Adrenal gland (tissue), 12 donors: ENCODE measurements around the gene CXCL12. TPM values are rescaled to one million over a fixed set of nuclear protein-coding genes. Genes with fewer than 3 reads are reported as not detected.

Experiments used
- DNase-seq, 7 donors: peaks; one replicate each; pipeline ENCODE4 v3.0.0-alpha.2; 2019 to 2020
- H3K27ac ChIP-seq, 5 donors: fragments of 200-600 bp; sonication (generic) in 4 of 5; 1 replicate in 3 of 5; 2 replicates in 2 of 5; pipeline versions ENCODE4 v1.5.1 to v1.8.0; 2016 to 2020; ENCODE audit warnings: mild to moderate bottlenecking in 1 of 5
- H3K27me3 ChIP-seq: fragments of 200-600 bp; 2 replicates; pipeline ENCODE4 v1.8.0; 2021
- H3K36me3 ChIP-seq, 2 donors: fragments of 200-600 bp; replicated peaks in 1 of 2; 1 replicate in 1 of 2; 2 replicates in 1 of 2; pipeline versions ENCODE4 v1.5.1 to v1.8.0; 2018 to 2022
- H3K4me1 ChIP-seq, 2 donors: fragments of 200-600 bp; replicated peaks in 1 of 2; 1 replicate in 1 of 2; 2 replicates in 1 of 2; pipeline versions ENCODE4 v1.5.1 to v1.8.0; 2018 to 2021
- H3K4me3 ChIP-seq, 4 donors: fragments of 200-600 bp; sonication (generic) in 3 of 4; one replicate each; pipeline ENCODE4 v1.5.1; 2016 to 2018
- H3K9me3 ChIP-seq, 3 donors: fragments of 200-600 bp; sonication (generic) in 1 of 3; replicated peaks in 1 of 3; 1 replicate in 2 of 3; 2 replicates in 1 of 3; pipeline versions ENCODE4 v1.5.1 to v1.8.0; 2016 to 2021
- CTCF ChIP-seq, 6 experiments: fragments of 450-650 bp in 4 of 6; fragments of 200-600 bp in 2 of 6; sonication (generic) in 1 of 6; IDR thresholded peaks; 1 replicate in 5 of 6; 2 replicates in 1 of 6; pipeline versions ENCODE4 v1.5.1 to v1.8.0; 2016 to 2021; ENCODE audit warnings: antibody characterized with exemption in 6 of 6, mild to moderate bottlenecking in 2 of 6, moderate library complexity in 1 of 6
- POLR2A ChIP-seq, 2 donors: fragments of 450-650 bp; IDR thresholded peaks; one replicate each; pipeline ENCODE4 v1.6.1; 2017; ENCODE audit warnings: antibody characterized with exemption in 2 of 2, mild to moderate bottlenecking in 2 of 2, moderate library complexity in 1 of 2
- WGBS, 4 donors: extraction: QIAGEN DNeasy Blood & Tissue Kit in 2 of 4; methylation state at CpG; one replicate each; pipeline versions ENCODE4 v1.1.5 to v1.1.7; 2013 to 2017; 5-methylcytosine and 5-hydroxymethylcytosine counted together
- intact Hi-C, 2 donors: fragments of 100-400 bp; cut with DNase I; formaldehyde crosslinking; loops; one replicate each; pipeline versions ENCODE4 v1.14.1 to v1.15.0; 2022 to 2023
- polyA plus RNA-seq, 3 donors: library from polyadenylated mRNA; stranded (reverse); fragments of 200-250 nt in 2 of 3; fragments of 350-450 nt in 1 of 3; fragmentation: Illumina TruSeq in 1 of 3; extraction: RNeasy Lipid Tissue Mini Kit (QIAGEN cat#74804) in 1 of 3; gene quantifications; one replicate each; pipeline ENCODE4 v1.2.3, GENCODE V29; 2013 to 2014
- total RNA-seq, 9 donors: library from RNA; depleted of rRNA in 4 of 9; stranded (reverse); fragments of >200 nt in 4 of 9; fragments of 120-200 nt in 1 of 9; fragmentation: NEBNext Ultra II Directional in 1 of 9; extraction: Animal tissue kit (Norgen Biotek cat#: 25700) in 1 of 9; gene quantifications; one replicate each; pipeline versions ENCODE4 v1.1.0 to v1.2.4, GENCODE V29; 2013 to 2023
- donor health status: healthy with polysubstance abuse.
- donor health status: Bipolar disorder and iron deficiency.
- donor health status: DM: yes; HTN: yes; CAD: no.
- donor health status: DM: no; HTN: no; CAD: no.
- donor health status: DM: no; HTN: no; CAD: no.
- donor health status: DM: yes; HTN: yes; CAD: no.

CXCL12 gene
- total and polyA plus RNA-seq, 12 donors: 17.5 to 193 (median 66.1) TPM

GRCh38 chr10:44394696-44395381, 9.9 kb upstream of the CXCL12 start:
- Histone ChIP-seq H3K4me1 (no peaks in the 10 kb centered on the region), H3K4me3 (no peak overlapping the region), H3K36me3 (no peaks in the 10 kb centered on the region), H3K27me3 (no peaks in the 10 kb centered on the region), H3K27ac (no peak overlapping the region), H3K9me3 (no peaks in the 10 kb centered on the region)
- WGBS, 4 donors: 77 to 96% (median 87%) methylated on average over 4 of the region's 4 CpGs
- TF ChIP-seq CTCF (IDR thresholded peaks at IDR 0.05) (no peak), POLR2A (IDR thresholded peaks at IDR 0.05) (no peak)
- peak in 1 of 7 donors; percentile 6 for DNase-seq
- intact Hi-C loops: no loop called here

GRCh38 chr10:44393834-44394547, 9.1 kb upstream of the CXCL12 start:
- Histone ChIP-seq H3K27me3 (no peaks in the 10 kb centered on the region), H3K4me1 (no peaks in the 10 kb centered on the region), H3K9me3 (no peaks in the 10 kb centered on the region), H3K27ac (no peak overlapping the region), H3K4me3 (no peak overlapping the region), H3K36me3 (no peaks in the 10 kb centered on the region)
- no peak for TF ChIP-seq POLR2A (IDR thresholded peaks at IDR 0.05)
- no peak for TF ChIP-seq CTCF (IDR thresholded peaks at IDR 0.05)
- intact Hi-C loops: no loop called here
- 83 to 95% (median 92%) methylated on average over 5 of the region's 5 CpGs for WGBS, 4 donors
- DNase-seq: peak in 2 of 7 donors; percentile 5 to 21

GRCh38 chr10:44393051-44393630, 8.2 kb upstream of the CXCL12 start:
- peak in 1 of 7 donors; percentile 13 for DNase-seq
- Histone ChIP-seq H3K4me3 (no peak overlapping the region), H3K9me3 (no peaks in the 10 kb centered on the region), H3K27me3 (no peaks in the 10 kb centered on the region), H3K4me1 (no peaks in the 10 kb centered on the region), H3K27ac (no peak overlapping the region), H3K36me3 (no peaks in the 10 kb centered on the region)
- WGBS, 4 donors: 48 to 78% (median 69%) methylated on average over 5 to 7 of the region's 7 CpGs
- intact Hi-C loops: no loop called here
- TF ChIP-seq CTCF (IDR thresholded peaks at IDR 0.05): no peak
- no peak for TF ChIP-seq POLR2A (IDR thresholded peaks at IDR 0.05)

GRCh38 chr10:44392420-44392819, 7.5 kb upstream of the CXCL12 start:
- no peak for DNase-seq
- H3K36me3 ChIP-seq: no peaks in the 10 kb centered on the region
- H3K27ac ChIP-seq: no peak overlapping the region
- 71 to 91% (median 84%) methylated on average over 3 of the region's 3 CpGs for WGBS, 4 donors
- no peak for TF ChIP-seq CTCF (IDR thresholded peaks at IDR 0.05)
- no peak for TF ChIP-seq POLR2A (IDR thresholded peaks at IDR 0.05)
- H3K4me1 ChIP-seq: no peaks in the 10 kb centered on the region
- no peaks in the 10 kb centered on the region for H3K27me3 ChIP-seq
- no peaks in the 10 kb centered on the region for H3K9me3 ChIP-seq
- H3K4me3 ChIP-seq: no peak overlapping the region
- intact Hi-C loops: no loop called here
